ENCODE measurements around the gene OOSP2. TPM values are rescaled to one million over a fixed set of nuclear protein-coding genes. Genes with fewer than 3 reads are reported as not detected.

Gene OOSP2
- total and polyA plus RNA-seq, 2 of the 4 experiments (the other 2 are of a cell fraction), result not detected

DNA sequence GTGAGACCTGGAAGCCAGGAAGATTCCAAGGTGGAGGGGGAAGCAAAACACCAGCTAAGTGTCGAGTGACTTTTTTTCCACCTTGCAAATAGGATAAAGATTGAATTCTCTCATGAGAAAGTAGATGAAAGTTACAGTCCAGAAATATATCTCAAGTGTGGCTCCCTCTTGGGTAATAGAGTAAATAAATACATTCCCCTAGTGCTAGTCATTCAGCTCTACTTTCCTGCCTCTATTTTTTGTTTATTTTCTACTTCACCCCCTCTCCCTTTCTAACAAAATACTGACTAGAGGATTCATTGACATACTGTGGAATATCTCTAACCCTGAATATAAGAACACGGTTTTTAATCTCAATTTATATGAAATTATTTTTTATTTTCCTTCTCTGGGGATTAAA is 42.4 kb upstream of the OOSP2 start:
- ATAC-seq (ENCODE audit: low read depth) (no peak), DNase-seq (no peak)
- no peak overlapping the region for H2BK120ac ChIP-seq (ENCODE audit: low read depth, low read length)
- no peak overlapping the region for H4K8ac ChIP-seq (ENCODE audit: low read depth in 2 of 2, low read length in 2 of 2)
- H3K4me3 ChIP-seq (ENCODE audit: insufficient read depth, low read depth, low read length), result no peak overlapping the region
- H3K56ac ChIP-seq (ENCODE audit: extremely low read depth, insufficient read depth, low read length), result no peak overlapping the region
- H4K20me1 ChIP-seq (ENCODE audit: insufficient read depth, low read length), result no peaks in the 10 kb centered on the region
- H3K27me3 ChIP-seq (ENCODE audit: control insufficient read depth, insufficient read depth, low read length), result no peaks in the 10 kb centered on the region
- H4K5ac ChIP-seq (ENCODE audit: low read depth, low read length), result no peak overlapping the region
- POLR2A ChIA-PET (ENCODE audit: unreplicated experiment), result no interaction called here
- H2AFZ ChIP-seq (replicated peaks; ENCODE audit: low read length, poor library complexity), result no peak overlapping the region
- in situ Hi-C loops (cut with MboI; ENCODE audit: low sequenced_read_pairs) (no loop called here), intact Hi-C loops (cut with micrococcal nuclease) (no loop called here), dilution Hi-C loops (cut with HindIII; ENCODE audit: low sequenced_read_pairs, unreplicated experiment) (no loop called here)
- H3K4ac ChIP-seq (ENCODE audit: low read depth, low read length), result no peak overlapping the region
- no peak overlapping the region for H3K14ac ChIP-seq (replicated peaks; ENCODE audit: low read depth, low read length)
- no peaks in the 10 kb centered on the region for H3K9me1 ChIP-seq (ENCODE audit: insufficient read depth, low read length)
- no peak overlapping the region for H4K91ac ChIP-seq (ENCODE audit: insufficient read depth, low read depth, low read length)
- CTCF ChIA-PET, result no interaction called here
- BruUV-seq (replicated peaks), result no TSS peak
- H3K18ac ChIP-seq (ENCODE audit: low read depth, low read length), result no peak overlapping the region
- H2BK20ac ChIP-seq (ENCODE audit: low read depth, low read length), result no peak overlapping the region
- no peaks in the 10 kb centered on the region for H3K79me1 ChIP-seq (ENCODE audit: low read depth in 1 of 2, low read length in 2 of 2)
- no peaks in the 10 kb centered on the region; the same call in 1 of the 2 replicates for H3K9me3 ChIP-seq (ENCODE audit: control insufficient read depth, insufficient read depth, low read length)
- no peak overlapping the region for H3K27ac ChIP-seq (ENCODE audit: insufficient read depth, low read length)
- no peaks in the 10 kb centered on the region for H3K4me1 ChIP-seq (ENCODE audit: control insufficient read depth, insufficient read depth, low read length)
- H2BK15ac ChIP-seq (ENCODE audit: low read depth, low read length), result no peak overlapping the region
- no peak overlapping the region for H2AK5ac ChIP-seq (ENCODE audit: low read depth, low read length)
- H3K23ac ChIP-seq (ENCODE audit: low read depth, low read length), result no peak overlapping the region
- H3K4me2 ChIP-seq (ENCODE audit: low read depth, low read length), result no peak overlapping the region
- TF ChIP-seq FOS (IDR thresholded peaks at IDR 0.05; ENCODE audit: low read depth, low read length) (no peak), CEBPB (IDR thresholded peaks at IDR 0.05; ENCODE audit: low read depth, low read length) (no peak), RAD21 (IDR thresholded peaks at IDR 0.05; ENCODE audit: low read length) (no peak), RFX5 (IDR thresholded peaks at IDR 0.05; ENCODE audit: low read depth, low read length) (no peak), MXI1 (IDR thresholded peaks at IDR 0.05; ENCODE audit: borderline replicate concordance, low read depth, low read length) (no peak)
- TF ChIP-seq, protein P1, sequence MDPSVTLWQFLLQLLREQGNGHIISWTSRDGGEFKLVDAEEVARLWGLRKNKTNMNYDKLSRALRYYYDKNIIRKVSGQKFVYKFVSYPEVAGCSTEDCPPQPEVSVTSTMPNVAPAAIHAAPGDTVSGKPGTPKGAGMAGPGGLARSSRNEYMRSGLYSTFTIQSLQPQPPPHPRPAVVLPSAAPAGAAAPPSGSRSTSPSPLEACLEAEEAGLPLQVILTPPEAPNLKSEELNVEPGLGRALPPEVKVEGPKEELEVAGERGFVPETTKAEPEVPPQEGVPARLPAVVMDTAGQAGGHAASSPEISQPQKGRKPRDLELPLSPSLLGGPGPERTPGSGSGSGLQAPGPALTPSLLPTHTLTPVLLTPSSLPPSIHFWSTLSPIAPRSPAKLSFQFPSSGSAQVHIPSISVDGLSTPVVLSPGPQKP (IDR thresholded peaks at IDR 0.05; ENCODE audit: borderline replicate concordance, low read depth, low read length), result no peak
- no peaks in the 10 kb centered on the region for H3K36me3 ChIP-seq (ENCODE audit: control insufficient read depth, insufficient read depth, low read length)
- H2AK9ac ChIP-seq (replicated peaks; ENCODE audit: low read depth, low read length, poor library complexity), result no peak overlapping the region
- H3K9ac ChIP-seq (ENCODE audit: low read depth, low read length), result no peak overlapping the region
- H2BK5ac ChIP-seq (ENCODE audit: low read depth, low read length, poor library complexity, severe bottlenecking), result no peak overlapping the region
- no CpG with 5 or more reads among the region's 2 CpGs for WGBS, 2 experiments (ENCODE audit: extremely low coverage in 2 of 2, insufficient read length in 1 of 2)
